GM12892 (cell line): ENCODE data around the gene LY6G5C.

Experiments used
- POLR2A ChIP-seq: IDR thresholded peaks from 2 replicates; pipeline ENCODE4 v1.6.1; 2011; ENCODE audit warnings: low read depth, low read length, control low read depth
- POLR2AphosphoS5 ChIP-seq: IDR thresholded peaks from 2 replicates; pipeline ENCODE4 v1.6.1; 2011; ENCODE audit warnings: low read depth, low read length, control low read depth

DNA sequence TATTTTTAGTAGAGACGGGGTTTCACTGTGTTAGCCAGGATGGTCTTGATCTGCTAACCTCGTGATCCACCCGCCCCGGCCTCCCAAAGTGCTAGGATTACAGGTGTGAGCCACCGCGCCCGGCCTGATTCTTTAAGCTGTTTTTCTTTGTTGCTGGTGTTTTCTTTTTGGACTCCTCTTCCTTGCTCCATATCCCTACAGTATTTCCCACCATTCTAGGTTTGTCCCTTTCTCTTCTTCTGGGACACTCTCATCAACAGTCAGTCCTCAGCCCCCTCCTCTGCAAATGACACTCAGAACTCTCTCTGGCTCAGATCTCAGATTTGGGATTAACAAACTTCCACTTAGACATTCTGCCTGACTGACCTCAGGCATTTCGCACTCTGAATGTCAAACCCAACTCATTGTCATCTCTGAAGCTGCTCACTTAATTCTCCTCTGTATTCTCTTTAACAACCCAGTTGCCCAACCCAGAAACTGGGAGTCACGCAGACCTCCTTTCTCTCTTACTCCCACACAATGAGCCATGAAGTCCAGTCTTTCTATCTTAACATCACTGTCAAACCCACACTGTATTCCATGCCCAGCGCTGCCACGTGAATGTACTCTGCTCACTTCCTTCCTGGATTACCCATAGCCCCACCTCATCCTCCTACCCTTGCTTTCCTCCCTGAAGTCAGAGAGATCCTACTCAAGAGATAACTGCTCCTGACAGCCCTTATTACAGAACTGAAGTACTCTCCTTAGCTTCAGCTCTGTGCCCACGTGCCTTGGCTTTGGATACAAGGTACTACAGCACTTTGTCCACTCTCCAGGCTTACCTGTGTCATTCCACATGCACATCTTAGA is 44.9 kb upstream of the LY6G5C start:
- TF ChIP-seq POLR2A, result no peak
- TF ChIP-seq POLR2AphosphoS5, result no peak
